Stomach (tissue), 9 donors: ENCODE measurements around the gene CLTC. TPM values are rescaled to one million over a fixed set of nuclear protein-coding genes. Genes with fewer than 3 reads are reported as not detected.
A peak's percentile ranks its signal among the peaks of the same experiment; 100 is the strongest.

Experiments used
- DNase-seq, 2 donors: peaks; one replicate each; pipeline versions ENCODE4 v3.0.0 to v3.0.0-alpha.2; 2013 to 2019
- H3K27ac ChIP-seq, 5 donors: fragments of 200-600 bp in 4 of 5; sonication (generic) in 4 of 5; one replicate each; pipeline ENCODE4 v1.5.1; 2013 to 2019; ENCODE audit warnings: mild to moderate bottlenecking in 1 of 5, moderate library complexity in 1 of 5
- H3K27me3 ChIP-seq, 3 donors: fragments of 200-600 bp; sonication (generic); one replicate each; pipeline ENCODE4 v1.5.1; 2017 to 2019; ENCODE audit warnings: mixed run types in 1 of 3
- H3K36me3 ChIP-seq, 4 donors: fragments of 200-600 bp; sonication (generic); 1 replicate in 3 of 4; 2 replicates in 1 of 4; pipeline ENCODE4 v1.5.1; 2016 to 2019
- H3K4me1 ChIP-seq, 4 donors: fragments of 200-600 bp; sonication (generic); one replicate each; pipeline ENCODE4 v1.5.1; 2016 to 2019
- H3K4me3 ChIP-seq, 4 donors: fragments of 200-600 bp; sonication (generic) in 3 of 4; one replicate each; pipeline ENCODE4 v1.5.1; 2016 to 2019; ENCODE audit warnings: mild to moderate bottlenecking in 1 of 4
- H3K9me3 ChIP-seq, 4 donors: fragments of 200-600 bp; sonication (generic); one replicate each; pipeline ENCODE4 v1.5.1; 2016 to 2019
- EP300 ChIP-seq: sonication (generic); formaldehyde crosslinking; IDR thresholded peaks from one replicate; pipeline ENCODE4 v1.6.1; 2017; ENCODE audit warnings: antibody characterized with exemption
- POLR2A ChIP-seq, 4 donors: fragments of 450-650 bp; IDR thresholded peaks; one replicate each; pipeline ENCODE4 v1.6.1; 2016; ENCODE audit warnings: antibody characterized with exemption in 4 of 4, control low read depth in 2 of 4, mild to moderate bottlenecking in 1 of 4, moderate library complexity in 1 of 4
- POLR2AphosphoS5 ChIP-seq, 3 donors: sonication (generic); formaldehyde crosslinking; IDR thresholded peaks; one replicate each; pipeline ENCODE4 v1.6.1; 2016; ENCODE audit warnings: antibody characterized with exemption in 3 of 3
- WGBS, 5 donors: extraction: QIAGEN DNeasy Blood & Tissue Kit in 3 of 5; methylation state at CpG; one replicate each; pipeline versions ENCODE4 v1.1.5 to v1.1.7; 2013 to 2018; 5-methylcytosine and 5-hydroxymethylcytosine counted together
- intact Hi-C: fragments of 100-400 bp; cut with DNase I; formaldehyde crosslinking; loops from one replicate; pipeline ENCODE4 v1.15.1; 2023; ENCODE audit warnings: low total_unique reads
- polyA plus RNA-seq, 3 donors: library from polyadenylated mRNA; stranded (reverse); fragments of 200-250 nt; gene quantifications; one replicate each; pipeline ENCODE4 v1.2.3, GENCODE V29; 2013
- total RNA-seq, 5 donors: library from RNA; depleted of rRNA; stranded (reverse); fragments of >200 nt; gene quantifications; one replicate each; pipeline versions ENCODE4 v1.1.0 to v1.2.3, GENCODE V29; 2014 to 2016
- TF ChIP-seq, protein P1 (sequence below), 7 experiments: fragments of 450-650 bp in 4 of 7; fragments of 200-600 bp in 3 of 7; sonication (generic) in 3 of 7; IDR thresholded peaks; one replicate each; pipeline ENCODE4 v1.5.1; 2016 to 2019; ENCODE audit warnings: antibody characterized with exemption in 7 of 7, control low read depth in 2 of 7, mild to moderate bottlenecking in 1 of 7
- donor health status: healthy with polysubstance abuse.
- donor health status: Bipolar disorder and iron deficiency.
- donor health status: healthy.

CLTC gene
- total and polyA plus RNA-seq, 8 donors, result 38.5 to 363 (median 135) TPM

GRCh38 chr17:59727817-59728533 is 108.3 kb downstream of the CLTC start:
- Histone ChIP-seq H3K27ac (peak overlapping the region in 1 of 5 donors; percentile 14), H3K27me3 (no peaks in the 10 kb centered on the region), H3K9me3 (no peaks in the 10 kb centered on the region), H3K4me1 (peaks cover 35 to 76% (median 52%) of the 10 kb centered on the region in 4 donors), H3K4me3 (no peak overlapping the region), H3K36me3 (peaks cover 0 to 7% (median 5%) of the 10 kb centered on the region in 4 donors)
- TF ChIP-seq POLR2AphosphoS5 (IDR thresholded peaks at IDR 0.05) (no peak), EP300 (no peak), POLR2A (IDR thresholded peaks at IDR 0.05) (no peak)
- TF ChIP-seq, protein P1, sequence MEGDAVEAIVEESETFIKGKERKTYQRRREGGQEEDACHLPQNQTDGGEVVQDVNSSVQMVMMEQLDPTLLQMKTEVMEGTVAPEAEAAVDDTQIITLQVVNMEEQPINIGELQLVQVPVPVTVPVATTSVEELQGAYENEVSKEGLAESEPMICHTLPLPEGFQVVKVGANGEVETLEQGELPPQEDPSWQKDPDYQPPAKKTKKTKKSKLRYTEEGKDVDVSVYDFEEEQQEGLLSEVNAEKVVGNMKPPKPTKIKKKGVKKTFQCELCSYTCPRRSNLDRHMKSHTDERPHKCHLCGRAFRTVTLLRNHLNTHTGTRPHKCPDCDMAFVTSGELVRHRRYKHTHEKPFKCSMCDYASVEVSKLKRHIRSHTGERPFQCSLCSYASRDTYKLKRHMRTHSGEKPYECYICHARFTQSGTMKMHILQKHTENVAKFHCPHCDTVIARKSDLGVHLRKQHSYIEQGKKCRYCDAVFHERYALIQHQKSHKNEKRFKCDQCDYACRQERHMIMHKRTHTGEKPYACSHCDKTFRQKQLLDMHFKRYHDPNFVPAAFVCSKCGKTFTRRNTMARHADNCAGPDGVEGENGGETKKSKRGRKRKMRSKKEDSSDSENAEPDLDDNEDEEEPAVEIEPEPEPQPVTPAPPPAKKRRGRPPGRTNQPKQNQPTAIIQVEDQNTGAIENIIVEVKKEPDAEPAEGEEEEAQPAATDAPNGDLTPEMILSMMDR (IDR thresholded peaks at IDR 0.05), result no peak
- no peak for DNase-seq
- intact Hi-C loops, result no loop called here
- WGBS, 5 donors, result 88 to 100% (median 97%) methylated on average over 1 of the region's 1 CpG

GRCh38 chr17:59730268-59730834 is 110.7 kb downstream of the CLTC start:
- H3K4me3 ChIP-seq, result peak overlapping the region in 1 of 4 donors; percentile 10
- DNase-seq, result no peak
- no peak for TF ChIP-seq POLR2A (IDR thresholded peaks at IDR 0.05)
- TF ChIP-seq, protein P1 (IDR thresholded peaks at IDR 0.05), result no peak
- no peak for TF ChIP-seq POLR2AphosphoS5 (IDR thresholded peaks at IDR 0.05)
- no peak for TF ChIP-seq EP300
- no peaks in the 10 kb centered on the region for H3K9me3 ChIP-seq
- H3K4me1 ChIP-seq, result peaks cover 14 to 52% (median 37%) of the 10 kb centered on the region in 4 donors
- intact Hi-C loops, result no loop called here
- 78 to 96% (median 87%) methylated on average over 1 of the region's 1 CpG for WGBS, 5 donors
- no peaks in the 10 kb centered on the region for H3K27me3 ChIP-seq
- peaks cover 0 to 17% (median 15%) of the 10 kb centered on the region in 4 donors for H3K36me3 ChIP-seq
- H3K27ac ChIP-seq, result peak overlapping the region in 3 of 5 donors; percentile 24 to 63 (median 60)

DNA sequence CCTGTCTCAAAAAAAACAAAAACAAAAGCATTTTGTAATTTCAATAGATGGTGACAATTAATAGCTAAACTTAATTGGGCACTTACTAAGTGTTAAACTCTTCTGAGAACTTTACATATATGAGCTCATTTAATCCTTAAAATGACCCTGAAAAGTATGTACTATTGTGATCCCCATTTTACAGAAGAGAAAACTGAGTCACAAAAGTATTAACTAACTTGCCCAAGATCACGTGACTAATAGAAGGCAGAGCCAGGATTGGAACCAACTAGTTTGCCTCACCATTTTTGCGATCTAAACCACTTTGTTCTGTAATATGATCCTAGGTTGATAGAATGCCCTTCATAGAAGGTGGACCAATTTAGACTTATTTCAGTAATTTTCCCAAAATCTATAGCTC is 114.0 kb downstream of the CLTC start:
- Histone ChIP-seq H3K27me3 (no peaks in the 10 kb centered on the region), H3K36me3 (peaks cover 20 to 47% (median 45%) of the 10 kb centered on the region in 4 donors), H3K4me3 (no peak overlapping the region), H3K4me1 (peaks cover 0 to 19% (median 11%) of the 10 kb centered on the region in 4 donors), H3K9me3 (no peaks in the 10 kb centered on the region), H3K27ac (no peak overlapping the region)
- WGBS, 5 donors, result 90 to 100% (median 98%) methylated on average over 2 of the region's 2 CpGs
- DNase-seq, result no peak
- TF ChIP-seq POLR2AphosphoS5 (IDR thresholded peaks at IDR 0.05) (no peak), EP300 (no peak), POLR2A (IDR thresholded peaks at IDR 0.05) (no peak)
- TF ChIP-seq, protein P1 (IDR thresholded peaks at IDR 0.05), result no peak
- intact Hi-C loops, result no loop called here

DNA sequence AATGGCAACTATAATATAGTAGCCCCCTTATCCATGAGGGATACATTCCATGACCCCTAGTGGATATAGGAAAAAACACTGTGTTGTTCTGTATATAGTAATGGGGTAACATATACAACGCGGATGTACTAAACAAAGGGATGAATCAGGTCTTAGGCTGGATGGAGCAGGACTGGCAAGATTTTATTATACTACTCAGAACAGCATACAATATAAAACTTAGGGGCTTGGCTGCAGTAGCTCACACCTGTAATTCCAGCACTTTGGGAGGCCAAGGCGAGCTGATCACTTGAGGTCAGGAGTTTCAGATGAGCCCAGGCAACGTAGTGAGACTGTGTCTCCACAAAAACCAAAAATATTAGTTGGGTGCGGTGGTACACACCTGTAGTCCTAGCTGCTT is 114.5 kb downstream of the CLTC start:
- no peaks in the 10 kb centered on the region for H3K27me3 ChIP-seq
- peaks cover 20 to 53% (median 51%) of the 10 kb centered on the region in 4 donors for H3K36me3 ChIP-seq
- H3K4me3 ChIP-seq, result no peak overlapping the region
- 95 to 98% (median 96%) methylated on average over 5 of the region's 5 CpGs for WGBS, 5 donors
- TF ChIP-seq, protein P1 (IDR thresholded peaks at IDR 0.05), result no peak
- TF ChIP-seq POLR2A (IDR thresholded peaks at IDR 0.05) (no peak), POLR2AphosphoS5 (IDR thresholded peaks at IDR 0.05) (no peak), EP300 (no peak)
- DNase-seq, result no peak
- peaks cover 0 to 13% (median 9%) of the 10 kb centered on the region in 4 donors for H3K4me1 ChIP-seq
- no peaks in the 10 kb centered on the region for H3K9me3 ChIP-seq
- intact Hi-C loops, result no loop called here
- H3K27ac ChIP-seq, result no peak overlapping the region
